IPS-18a (cell line): ENCODE results near the gene CBX2.
A peak's percentile ranks its signal among the peaks of the same experiment; 100 is the strongest.

Experiments
- H3K27ac ChIP-seq: one replicate; pipeline ENCODE4 v1.5.1; 2013; ENCODE audit warnings: low read length
- H3K27me3 ChIP-seq: one replicate; pipeline ENCODE4 v1.6.1; 2013; ENCODE audit warnings: mild to moderate bottlenecking, low read length; ENCODE audit not compliant: control insufficient read depth, insufficient read depth
- H3K36me3 ChIP-seq: one replicate; pipeline ENCODE4 v1.6.1; 2013; ENCODE audit warnings: low read depth, low read length; ENCODE audit not compliant: control insufficient read depth
- H3K4me1 ChIP-seq: one replicate; pipeline ENCODE4 v1.6.1; 2013; ENCODE audit warnings: low read depth, low read length; ENCODE audit not compliant: control insufficient read depth
- H3K4me3 ChIP-seq: one replicate; pipeline ENCODE4 v1.5.1; 2013; ENCODE audit warnings: low read length
- H3K9ac ChIP-seq: one replicate; pipeline ENCODE4 v1.6.1; 2013; ENCODE audit warnings: mild to moderate bottlenecking, low read length, moderate library complexity
- H3K9me3 ChIP-seq: one replicate; pipeline ENCODE4 v1.6.1; 2013; ENCODE audit warnings: low read depth, low read length; ENCODE audit not compliant: control insufficient read depth

Gene CBX2

DNA sequence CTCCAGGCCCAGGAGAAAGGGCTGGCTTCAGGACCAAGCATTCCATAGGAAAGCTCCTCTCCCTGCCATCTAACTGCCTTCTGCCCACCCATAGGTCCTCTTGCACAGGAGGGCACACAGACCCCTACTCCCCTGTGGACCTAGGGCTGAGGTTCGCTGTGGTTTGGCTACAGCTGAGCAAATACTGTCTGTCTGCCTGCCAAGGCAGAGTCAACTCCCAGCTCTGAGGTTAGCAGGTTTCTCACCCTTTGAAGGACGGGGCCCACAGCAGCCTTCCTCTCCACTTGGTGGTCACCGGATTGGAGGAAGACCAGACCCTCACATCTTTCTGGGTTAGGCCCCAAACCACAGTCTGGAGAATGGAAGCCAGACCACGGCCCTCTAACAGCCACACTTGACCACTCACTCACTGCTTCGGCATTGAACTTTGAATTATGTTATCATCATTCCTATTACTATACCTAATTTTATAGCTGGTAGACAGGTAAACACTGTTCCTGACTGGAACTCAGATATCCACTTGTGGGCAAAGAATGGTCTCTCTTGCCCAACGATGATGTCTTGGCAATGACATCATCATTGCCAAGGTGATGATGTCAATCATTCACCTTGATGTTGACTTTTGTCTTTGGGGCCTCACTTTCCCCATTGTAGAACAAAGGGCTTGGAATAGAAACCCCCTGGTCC lies 47.1 kb downstream of the CBX2 start:
- H3K27me3 ChIP-seq = peaks cover 87% of the 10 kb centered on the region
- H3K4me1 ChIP-seq = no peaks in the 10 kb centered on the region
- no peak overlapping the region for H3K4me3 ChIP-seq
- H3K27ac ChIP-seq = no peak overlapping the region
- H3K9me3 ChIP-seq = no peaks in the 10 kb centered on the region
- no peak overlapping the region for H3K9ac ChIP-seq
- H3K36me3 ChIP-seq = no peaks in the 10 kb centered on the region

DNA sequence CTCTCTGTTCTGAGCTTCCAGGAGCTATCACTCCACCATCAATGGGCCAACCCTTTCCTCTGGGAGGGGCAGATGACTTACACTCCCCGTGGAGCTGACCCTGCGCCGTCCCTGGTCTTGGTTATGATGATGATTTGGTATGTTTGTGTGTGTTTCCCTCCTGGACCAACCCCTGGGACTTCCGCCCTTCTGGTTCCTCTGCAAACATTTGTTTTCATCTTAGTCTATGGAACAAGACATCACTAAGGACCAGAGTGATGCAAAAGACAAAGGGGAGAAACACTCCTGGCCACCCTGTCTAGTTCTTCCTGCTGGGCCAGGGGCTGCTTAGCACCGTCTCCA lies 47.6 kb downstream of the CBX2 start:
- Histone ChIP-seq H3K27ac (no peak overlapping the region), H3K36me3 (no peaks in the 10 kb centered on the region), H3K4me1 (peaks cover 1% of the 10 kb centered on the region), H3K9me3 (no peaks in the 10 kb centered on the region), H3K4me3 (no peak overlapping the region), H3K9ac (no peak overlapping the region), H3K27me3 (peaks cover 87% of the 10 kb centered on the region)

- H3K9ac ChIP-seq = no peak overlapping the region
- H3K4me1 ChIP-seq = peaks cover 5% of the 10 kb centered on the region
- no peak overlapping the region for H3K27ac ChIP-seq
- H3K4me3 ChIP-seq = no peak overlapping the region
- H3K36me3 ChIP-seq = no peaks in the 10 kb centered on the region
- H3K27me3 ChIP-seq = peaks cover 87% of the 10 kb centered on the region
- H3K9me3 ChIP-seq = no peaks in the 10 kb centered on the region
These were observed 48.3 kb downstream of the CBX2 start for GRCh38 chr17:79826204-79826680.

GRCh38 chr17:79826841-79827578 lies 49.1 kb downstream of the CBX2 start:
- H3K9me3 ChIP-seq = no peaks in the 10 kb centered on the region
- H3K4me1 ChIP-seq = peaks cover 9% of the 10 kb centered on the region
- no peak overlapping the region for H3K27ac ChIP-seq
- no peak overlapping the region for H3K9ac ChIP-seq
- H3K4me3 ChIP-seq = no peak overlapping the region
- H3K27me3 ChIP-seq = peaks cover 87% of the 10 kb centered on the region
- no peaks in the 10 kb centered on the region for H3K36me3 ChIP-seq

GRCh38 chr17:79829004-79829403 lies 51.1 kb downstream of the CBX2 start:
- no peak overlapping the region for H3K9ac ChIP-seq
- H3K36me3 ChIP-seq = no peaks in the 10 kb centered on the region

DNA sequence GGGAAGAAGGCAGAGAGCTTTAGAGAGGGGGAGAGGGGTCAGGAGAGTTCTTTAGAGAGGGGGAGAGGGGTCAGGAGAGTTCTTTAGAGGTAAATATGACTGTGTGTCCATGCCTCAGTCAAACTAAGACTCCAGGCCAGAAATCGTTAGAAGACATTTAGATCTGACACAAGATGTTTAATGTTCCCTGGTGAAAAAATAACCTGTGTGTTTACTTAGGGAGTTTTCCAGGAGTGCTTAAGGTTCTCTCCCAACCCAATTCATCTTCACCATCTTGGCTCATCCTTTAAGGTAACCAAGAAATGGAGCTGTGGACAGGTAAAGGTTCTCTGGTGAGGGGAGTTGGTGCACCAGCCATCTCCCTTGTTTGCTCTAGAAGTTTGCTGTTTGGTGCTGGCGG lies 51.5 kb downstream of the CBX2 start:
- Histone ChIP-seq H3K9me3 (no peaks in the 10 kb centered on the region), H3K27ac (no peak overlapping the region), H3K4me1 (peaks cover 13% of the 10 kb centered on the region), H3K36me3 (no peaks in the 10 kb centered on the region), H3K9ac (no peak overlapping the region), H3K4me3 (no peak overlapping the region), H3K27me3 (peaks cover 100% of the 10 kb centered on the region)

More at GRCh38 chr17:79829004-79829403, 51.1 kb downstream of the CBX2 start:
- Histone ChIP-seq H3K27me3 (peaks cover 98% of the 10 kb centered on the region), H3K27ac (no peak overlapping the region), H3K4me3 (no peak overlapping the region), H3K9me3 (no peaks in the 10 kb centered on the region), H3K4me1 (peaks cover 13% of the 10 kb centered on the region)

GRCh38 chr17:79830303-79830702 lies 52.4 kb downstream of the CBX2 start:
- peaks cover 100% of the 10 kb centered on the region for H3K27me3 ChIP-seq
- no peak overlapping the region for H3K27ac ChIP-seq
- H3K9ac ChIP-seq = no peak overlapping the region
- H3K4me1 ChIP-seq = peaks cover 16% of the 10 kb centered on the region
- H3K4me3 ChIP-seq = no peak overlapping the region
- H3K36me3 ChIP-seq = no peaks in the 10 kb centered on the region
- no peaks in the 10 kb centered on the region for H3K9me3 ChIP-seq

DNA sequence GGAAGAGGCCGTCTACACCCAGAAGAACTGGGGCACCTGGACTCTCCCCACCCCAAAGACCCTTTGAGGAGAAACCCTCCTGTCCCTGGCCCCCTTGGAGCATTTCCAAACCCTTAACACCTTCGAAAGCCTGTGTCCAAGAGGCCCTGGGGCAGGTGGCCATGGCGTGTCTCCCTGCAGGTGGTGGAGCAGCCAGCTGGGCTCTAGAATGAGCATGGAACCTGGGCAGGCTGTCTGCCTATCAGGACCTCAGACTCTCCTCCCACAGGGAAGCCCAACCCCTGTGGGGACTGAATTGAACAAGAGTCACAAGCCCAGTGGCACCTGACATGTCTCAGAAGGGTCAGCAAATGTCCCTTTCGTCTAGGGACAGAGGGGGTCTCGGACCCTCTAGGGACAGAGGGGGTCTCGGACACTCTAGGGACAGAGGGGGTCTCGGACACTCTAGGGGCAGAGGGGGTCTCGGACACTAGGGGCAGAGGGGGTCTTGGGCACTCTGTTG lies 52.9 kb downstream of the CBX2 start:
- peaks cover 21% of the 10 kb centered on the region for H3K4me1 ChIP-seq
- peaks cover 100% of the 10 kb centered on the region for H3K27me3 ChIP-seq
- no peaks in the 10 kb centered on the region for H3K36me3 ChIP-seq
- no peak overlapping the region for H3K4me3 ChIP-seq
- no peak overlapping the region for H3K27ac ChIP-seq
- no peaks in the 10 kb centered on the region for H3K9me3 ChIP-seq
- no peak overlapping the region for H3K9ac ChIP-seq

DNA sequence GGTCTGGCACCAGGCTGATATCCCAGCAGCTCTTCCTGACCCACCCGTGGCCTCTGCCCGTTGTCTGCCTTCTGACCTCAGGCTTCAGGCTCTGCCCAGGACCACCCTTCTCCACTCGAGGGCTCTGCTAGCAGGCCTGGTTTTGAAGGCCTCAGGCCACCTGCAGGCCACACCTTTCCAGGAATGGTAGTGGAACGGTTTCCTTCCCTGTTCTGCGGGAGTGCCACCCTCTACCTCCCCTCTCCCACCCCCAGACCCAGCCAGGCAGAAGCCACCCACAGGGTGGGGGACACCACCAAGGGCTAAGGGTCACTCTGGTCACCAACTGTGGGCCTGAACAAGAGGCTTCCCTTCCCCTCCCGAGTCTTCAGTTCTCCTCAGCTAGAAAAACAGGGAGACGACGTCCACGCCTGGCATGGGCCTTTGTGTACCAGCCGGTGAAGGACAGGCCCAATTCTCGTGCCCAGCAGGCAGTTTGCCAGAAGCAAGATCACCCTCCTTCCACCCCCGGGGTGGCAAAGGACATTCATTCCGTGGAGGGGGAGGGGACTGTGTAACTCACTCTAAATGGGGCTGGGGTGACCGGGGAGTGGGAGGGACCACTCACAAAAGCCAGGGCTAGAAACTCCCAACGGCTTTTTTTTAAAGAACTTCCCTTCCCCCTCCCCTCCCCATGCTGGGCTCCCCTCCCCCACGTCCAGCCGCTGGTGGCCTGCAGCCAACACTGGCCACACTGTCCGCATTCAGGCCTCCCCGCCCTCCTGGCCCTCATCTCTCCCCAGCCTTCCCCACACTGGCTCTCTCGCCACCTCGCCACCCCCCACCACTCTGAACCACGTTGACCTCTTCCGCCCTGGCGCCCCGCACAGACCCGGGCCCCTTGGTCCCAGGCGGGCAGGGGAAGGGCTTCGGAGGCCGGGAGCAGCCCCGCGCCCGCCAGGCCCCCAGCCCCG lies 53.6 kb downstream of the CBX2 start:
- Histone ChIP-seq H3K36me3 (no peaks in the 10 kb centered on the region), H3K27me3 (peaks cover 100% of the 10 kb centered on the region), H3K9ac (no peak overlapping the region), H3K27ac (no peak overlapping the region), H3K9me3 (no peaks in the 10 kb centered on the region), H3K4me3 (peak overlapping the region; percentile 28), H3K4me1 (peaks cover 26% of the 10 kb centered on the region)

- Histone ChIP-seq H3K4me3 (peak overlapping the region; percentile 28), H3K4me1 (peaks cover 34% of the 10 kb centered on the region), H3K9me3 (no peaks in the 10 kb centered on the region), H3K27me3 (peaks cover 100% of the 10 kb centered on the region), H3K36me3 (no peaks in the 10 kb centered on the region), H3K27ac (no peak overlapping the region), H3K9ac (no peak overlapping the region)
These were observed 54.5 kb downstream of the CBX2 start for GRCh38 chr17:79832218-79833109.
